HCT116 (cell line): Measurements from ENCODE around the gene CCDC88C. TPM values are rescaled to one million over a fixed set of nuclear protein-coding genes. Genes with fewer than 3 reads are reported as not detected.

ENCODE experiments used
- ATAC-seq: fragments of 200-7000 bp; cut with Tn5 transposase; 2 replicates; pipeline ENCODE4 v1.9.1; 2020; ENCODE audit warnings: mild to moderate bottlenecking, moderate library complexity
- BruUV-seq: library from RNA; stranded (reverse); fragments of 400-500 nt; replicated peaks from 2 replicates; lab custom pipeline; 2021; lab: Mats Ljungman, UMichigan
- CTCF ChIA-PET: fragments of 300-600 bp; sonication (Branson Sonifier 250); formaldehyde crosslinking; loops from one replicate; lab custom pipeline; 2021; ENCODE audit warnings: antibody characterized with exemption; lab: Charles Lee
- POLR2A ChIA-PET: fragments of 300-600, 350-600 bp; sonication (Branson Sonifier 250); formaldehyde crosslinking; loops from one replicate; lab custom pipeline; 2021; ENCODE audit warnings: antibody characterized with exemption; lab: Charles Lee
- RAD21 ChIA-PET, 2 experiments: fragments of 300-600 bp; sonication (Branson Sonifier 250); formaldehyde crosslinking; loops; one replicate each; lab custom pipeline; 2023; ENCODE audit warnings: low total read pairs in 2 of 2; ENCODE audit not compliant: uncharacterized antibody in 2 of 2, unreplicated experiment in 2 of 2, low non-redundant PET in 1 of 2; lab: Charles Lee
- DNase-seq: peaks from one replicate; pipeline ENCODE4 v3.0.0-alpha.2; 2010; ENCODE audit warnings: low read depth, low spot score
- H2AFZ ChIP-seq: fragments of 200-600 bp; shearing (Covaris generic), sonication (generic); 2 replicates; pipeline ENCODE4 v1.6.1; 2017; ENCODE audit warnings: low read depth, mixed run types, mixed read lengths, antibody characterized with exemption, low read length; ENCODE audit not compliant: poor library complexity, severe bottlenecking
- H3K27ac ChIP-seq: 2 replicates; pipeline ENCODE4 v1.5.1; 2012; ENCODE audit warnings: low read depth, low read length
- H3K27me3 ChIP-seq: fragments of 200-600 bp; sonication (generic); 2 replicates; pipeline ENCODE4 v1.6.1; 2016; ENCODE audit warnings: mixed run types, low read length, mixed read lengths; ENCODE audit not compliant: insufficient read depth
- H3K36me3 ChIP-seq, 2 experiments: fragments of 200-500 bp in 1 of 2; fragments of 200-600 bp in 1 of 2; sonication (Bioruptor generic) in 1 of 2; sonication (generic) in 1 of 2; 2 replicates each; pipeline versions ENCODE4 v1.5.1 to v1.6.1; 2014 to 2016; ENCODE audit warnings: low read length in 2 of 2, inconsistent platforms in 1 of 2, mixed read lengths in 1 of 2, mixed run types in 1 of 2; ENCODE audit not compliant: insufficient read depth in 2 of 2, control insufficient read depth in 1 of 2
- H3K4me1 ChIP-seq, 2 experiments: fragments of 200-600 bp in 1 of 2; sonication (generic) in 1 of 2; 2 replicates each; pipeline versions ENCODE4 v1.5.1 to v1.6.1; 2012 to 2017; ENCODE audit warnings: low read length in 2 of 2, inconsistent platforms in 1 of 2, mild to moderate bottlenecking in 1 of 2, mixed read lengths in 1 of 2, mixed run types in 1 of 2, moderate library complexity in 1 of 2; ENCODE audit not compliant: insufficient read depth in 2 of 2, control insufficient read depth in 1 of 2
- H3K4me2 ChIP-seq: fragments of 200-600 bp; sonication (generic); 2 replicates; pipeline ENCODE4 v1.6.1; 2017; ENCODE audit warnings: mixed run types, low read length, mixed read lengths
- H3K4me3 ChIP-seq, 2 experiments: fragments of 200-600 bp in 1 of 2; sonication (generic) in 1 of 2; replicated peaks in 1 of 2; 2 replicates each; pipeline ENCODE4 v1.5.1; 2011 to 2016; ENCODE audit warnings: low read length in 2 of 2, control low read depth in 1 of 2, low read depth in 1 of 2, mild to moderate bottlenecking in 1 of 2, mixed read lengths in 1 of 2, mixed run types in 1 of 2
- H3K79me2 ChIP-seq: fragments of 200-600 bp; sonication (generic); 2 replicates; pipeline ENCODE4 v1.6.1; 2017; ENCODE audit warnings: mild to moderate bottlenecking, mixed run types, low read length, moderate library complexity, mixed read lengths; ENCODE audit not compliant: insufficient read depth
- H3K9ac ChIP-seq: fragments of 200-600 bp; sonication (generic); 2 replicates; pipeline ENCODE4 v1.6.1; 2016; ENCODE audit warnings: low read length, mixed read lengths
- H3K9me2 ChIP-seq: fragments of 200-600 bp; sonication (generic), shearing (Covaris generic); 2 replicates; pipeline ENCODE4 v1.6.1; 2017; ENCODE audit warnings: mixed run types, mild to moderate bottlenecking, moderate library complexity; ENCODE audit not compliant: insufficient read depth
- H3K9me3 ChIP-seq, 2 experiments: fragments of 200-500 bp in 1 of 2; fragments of 200-600 bp in 1 of 2; sonication (Bioruptor generic) in 1 of 2; sonication (generic) in 1 of 2; 2 replicates each; pipeline ENCODE4 v1.6.1; 2014 to 2017; ENCODE audit warnings: low read length in 2 of 2, mixed read lengths in 2 of 2, inconsistent platforms in 1 of 2, low read depth in 1 of 2, mild to moderate bottlenecking in 1 of 2, mixed run types in 1 of 2, moderate library complexity in 1 of 2; ENCODE audit not compliant: control insufficient read depth in 1 of 2, insufficient read depth in 1 of 2
- H4K20me1 ChIP-seq: fragments of 200-600 bp; sonication (generic), shearing (Covaris generic); 2 replicates; pipeline ENCODE4 v1.6.1; 2017; ENCODE audit warnings: mixed run types, mild to moderate bottlenecking, moderate library complexity; ENCODE audit not compliant: insufficient read depth
- CBX3 ChIP-seq: IDR thresholded peaks from 2 replicates; pipeline ENCODE4 v1.6.1; 2012; ENCODE audit warnings: low read depth
- CEBPB ChIP-seq: IDR thresholded peaks from 2 replicates; pipeline ENCODE4 v1.6.1; 2012; ENCODE audit warnings: low read depth
- EGR1 ChIP-seq: IDR thresholded peaks from 2 replicates; pipeline ENCODE4 v1.6.1; 2012; ENCODE audit warnings: low read depth
- ELF1 ChIP-seq: IDR thresholded peaks from 2 replicates; pipeline ENCODE4 v1.6.1; 2012; ENCODE audit warnings: low read depth, borderline replicate concordance
- EZH2 ChIP-seq: fragments of 200-600 bp; sonication (generic); IDR thresholded peaks from 2 replicates; pipeline ENCODE4 v1.6.1; 2017; ENCODE audit warnings: antibody characterized with exemption, mixed run types
- EZH2phosphoT487 ChIP-seq: fragments of 200-600 bp; IDR thresholded peaks from 2 replicates; pipeline ENCODE4 v1.6.1; 2018; ENCODE audit warnings: antibody characterized with exemption, borderline replicate concordance
- FOSL1 ChIP-seq: IDR thresholded peaks from 2 replicates; pipeline ENCODE4 v1.6.1; 2012; ENCODE audit warnings: low read depth
- JUND ChIP-seq: IDR thresholded peaks from 2 replicates; pipeline ENCODE4 v1.6.1; 2012
- POLR2A ChIP-seq: IDR thresholded peaks from 2 replicates; pipeline ENCODE4 v1.7.0; 2011; ENCODE audit warnings: borderline replicate concordance; ENCODE audit not compliant: insufficient read depth, insufficient read length; ENCODE audit errors: extremely low read depth
- POLR2AphosphoS5 ChIP-seq: IDR thresholded peaks from 2 replicates; pipeline ENCODE4 v1.6.1; 2011; ENCODE audit warnings: mild to moderate bottlenecking, low read depth, low read length, moderate library complexity
- RAD21 ChIP-seq: IDR thresholded peaks from 2 replicates; pipeline ENCODE4 v1.6.1; 2012; ENCODE audit warnings: low read depth, mild to moderate bottlenecking
- SIN3A ChIP-seq: IDR thresholded peaks from 2 replicates; pipeline ENCODE4 v1.6.1; 2012; ENCODE audit warnings: low read depth
- SP1 ChIP-seq: IDR thresholded peaks from 2 replicates; pipeline ENCODE4 v1.6.1; 2012; ENCODE audit warnings: low read depth
- SRF ChIP-seq: IDR thresholded peaks from 2 replicates; pipeline ENCODE4 v1.6.1; 2012; ENCODE audit warnings: low read depth
- TCF7L2 ChIP-seq: IDR thresholded peaks from 2 replicates; pipeline ENCODE4 v1.7.0; 2011; ENCODE audit warnings: borderline replicate concordance, inconsistent platforms; ENCODE audit not compliant: insufficient read depth, insufficient read length; ENCODE audit errors: extremely low read depth
- YY1 ChIP-seq: IDR thresholded peaks from 2 replicates; pipeline ENCODE4 v1.6.1; 2011; ENCODE audit warnings: low read length, low read depth, moderate library complexity, mild to moderate bottlenecking; ENCODE audit not compliant: insufficient replicate concordance; ENCODE audit errors: extremely low read depth
- ZFX ChIP-seq: fragments of 450-650 bp; IDR thresholded peaks from 2 replicates; pipeline ENCODE4 v1.6.1; 2017
- ZNF274 ChIP-seq: fragments of 200-500 bp; sonication (Bioruptor generic); IDR thresholded peaks from 2 replicates; pipeline ENCODE4 v1.6.1; 2014; ENCODE audit warnings: mild to moderate bottlenecking, low read depth, low read length, inconsistent platforms
- intact Hi-C: fragments of 100-400 bp; cut with micrococcal nuclease; formaldehyde crosslinking; loops from 2 replicates; pipeline ENCODE4 v1.10.0; 2022
- total RNA-seq: library from RNA; stranded (reverse); gene quantifications from one replicate; pipeline ENCODE4 v1.2.1, GENCODE V29; 2021; ENCODE audit not compliant: unreplicated experiment
- TF ChIP-seq, protein P1 (sequence below), 3 experiments: fragments of 200-600 bp in 1 of 3; sonication (generic) in 1 of 3; IDR thresholded peaks in 2 of 3; conservative IDR thresholded peaks in 1 of 3; 2 replicates each; pipeline ENCODE4 v1.5.1; 2012 to 2017; ENCODE audit warnings: low read depth in 2 of 3, low read length in 2 of 3, antibody characterized with exemption in 1 of 3, borderline replicate concordance in 1 of 3, control low read depth in 1 of 3, mild to moderate bottlenecking in 1 of 3, mixed read lengths in 1 of 3, mixed run types in 1 of 3, moderate library complexity in 1 of 3; ENCODE audit not compliant: insufficient read depth in 1 of 3
- TF ChIP-seq, protein P2 (sequence below): IDR thresholded peaks from 2 replicates; pipeline ENCODE4 v1.6.1; 2012

Gene CCDC88C
- total RNA-seq, 1 experiment from 2014 or later = 20.8 TPM

DNA sequence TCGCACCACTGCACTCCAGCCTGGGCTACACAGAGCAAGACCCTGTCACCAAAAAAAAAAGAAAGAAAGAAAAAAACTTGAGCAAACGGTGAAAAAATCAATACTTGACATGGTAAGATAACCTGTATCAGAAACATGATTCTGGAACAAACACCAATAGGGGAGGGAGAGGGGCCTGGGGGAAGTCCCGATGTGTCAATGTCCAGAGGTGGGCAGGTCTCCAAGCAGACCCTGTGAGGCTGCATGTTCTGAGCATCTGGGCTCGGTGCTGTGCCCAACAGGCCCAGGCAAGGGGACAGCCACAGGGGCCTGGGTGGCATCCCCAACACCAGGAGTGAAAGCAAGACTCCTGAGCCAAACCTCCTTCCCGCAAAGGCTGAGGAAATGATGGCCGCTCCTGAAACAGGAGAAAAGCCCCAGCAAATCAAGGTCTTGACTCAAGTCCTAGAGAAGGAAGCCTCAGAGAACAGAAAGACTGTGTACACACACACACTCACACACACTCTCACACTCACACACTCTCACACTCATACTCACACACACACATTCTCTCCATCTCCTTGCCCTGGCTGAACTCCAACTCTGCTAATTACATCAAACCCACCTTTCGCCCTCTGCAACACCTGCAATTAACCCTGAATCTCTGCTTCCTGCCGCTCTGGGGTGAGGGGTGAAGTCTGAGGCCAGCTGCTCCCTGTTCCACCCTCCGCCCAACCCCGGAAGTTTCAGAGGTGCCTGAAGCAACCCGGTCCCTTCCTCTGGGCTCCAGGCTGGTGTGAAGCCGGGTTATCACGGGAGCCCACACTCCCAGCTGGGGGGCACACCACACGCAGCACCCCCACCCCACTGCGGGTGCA, 20.4 kb downstream of the CCDC88C start:
- no peak overlapping the region for H3K9ac ChIP-seq

DNA sequence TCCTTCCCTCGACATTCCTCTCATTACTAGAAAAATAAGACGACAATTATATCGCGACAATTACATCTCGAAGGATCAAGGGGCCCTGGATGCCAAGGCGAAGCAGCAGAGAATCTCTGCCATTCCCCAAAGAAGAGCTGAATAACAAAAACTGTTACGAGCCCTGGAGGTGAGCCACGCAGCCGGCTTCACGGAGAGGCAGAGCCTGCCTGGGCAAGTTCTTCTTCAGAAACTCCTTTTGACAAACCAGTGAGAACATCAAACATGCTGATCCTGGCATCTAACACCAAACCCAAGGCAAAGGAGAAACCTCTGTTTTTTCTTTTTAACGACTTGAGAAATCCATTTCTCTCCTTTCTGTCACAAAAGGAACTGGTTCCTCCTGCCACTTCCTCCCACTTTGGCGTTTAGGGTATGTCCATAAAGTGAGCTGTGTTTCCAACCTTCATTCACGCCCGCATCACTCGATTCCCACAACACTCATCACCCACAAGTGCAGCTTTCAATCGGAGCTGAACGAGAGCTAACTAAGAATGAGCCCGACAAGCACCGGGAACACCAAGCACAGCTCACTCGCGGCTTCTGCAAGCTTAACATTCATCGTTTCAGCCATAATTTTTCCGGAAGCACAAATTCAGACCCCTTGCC, 21.5 kb downstream of the CCDC88C start:
- Histone ChIP-seq H3K9me3 (no peaks in the 10 kb centered on the region), H3K36me3 (no peaks in the 10 kb centered on the region), H3K4me3 (no peak overlapping the region), H3K27ac (no peak overlapping the region), H3K4me1 (no peaks in the 10 kb centered on the region), H3K4me2 (no peak overlapping the region), H2AFZ (no peak overlapping the region), H3K9ac (no peak overlapping the region), H3K9me2 (no peaks in the 10 kb centered on the region), H4K20me1 (no peaks in the 10 kb centered on the region), H3K27me3 (no peaks in the 10 kb centered on the region), H3K79me2 (peaks cover 16% of the 10 kb centered on the region)
- POLR2A ChIA-PET = no interaction called here
- DNase-seq = no peak
- ATAC-seq = no peak
- BruUV-seq = no TSS peak
- intact Hi-C loops = no loop called here
- CTCF ChIA-PET = no interaction called here
- RAD21 ChIA-PET = no interaction called here
- no peak for TF ChIP-seq SIN3A
- TF ChIP-seq POLR2AphosphoS5 = no peak
- TF ChIP-seq ZFX = no peak
- TF ChIP-seq EZH2phosphoT487 = no peak
- TF ChIP-seq, protein P1, sequence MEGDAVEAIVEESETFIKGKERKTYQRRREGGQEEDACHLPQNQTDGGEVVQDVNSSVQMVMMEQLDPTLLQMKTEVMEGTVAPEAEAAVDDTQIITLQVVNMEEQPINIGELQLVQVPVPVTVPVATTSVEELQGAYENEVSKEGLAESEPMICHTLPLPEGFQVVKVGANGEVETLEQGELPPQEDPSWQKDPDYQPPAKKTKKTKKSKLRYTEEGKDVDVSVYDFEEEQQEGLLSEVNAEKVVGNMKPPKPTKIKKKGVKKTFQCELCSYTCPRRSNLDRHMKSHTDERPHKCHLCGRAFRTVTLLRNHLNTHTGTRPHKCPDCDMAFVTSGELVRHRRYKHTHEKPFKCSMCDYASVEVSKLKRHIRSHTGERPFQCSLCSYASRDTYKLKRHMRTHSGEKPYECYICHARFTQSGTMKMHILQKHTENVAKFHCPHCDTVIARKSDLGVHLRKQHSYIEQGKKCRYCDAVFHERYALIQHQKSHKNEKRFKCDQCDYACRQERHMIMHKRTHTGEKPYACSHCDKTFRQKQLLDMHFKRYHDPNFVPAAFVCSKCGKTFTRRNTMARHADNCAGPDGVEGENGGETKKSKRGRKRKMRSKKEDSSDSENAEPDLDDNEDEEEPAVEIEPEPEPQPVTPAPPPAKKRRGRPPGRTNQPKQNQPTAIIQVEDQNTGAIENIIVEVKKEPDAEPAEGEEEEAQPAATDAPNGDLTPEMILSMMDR (IDR thresholded peaks at IDR 0.05 in 2 of 3, conservative IDR thresholded peaks at IDR 0.05 in 1 of 3; ENCODE audit: borderline replicate concordance in 1 of 3, insufficient read depth in 1 of 3, low read depth in 2 of 3, low read length in 2 of 3) = no peak
- TF ChIP-seq CEBPB = no peak
- no peak for TF ChIP-seq CBX3
- no peak for TF ChIP-seq YY1
- no peak for TF ChIP-seq ELF1
- TF ChIP-seq FOSL1 = no peak
- TF ChIP-seq POLR2A = no peak
- no peak for TF ChIP-seq RAD21
- TF ChIP-seq SP1 = no peak
- TF ChIP-seq SRF = no peak
- no peak for TF ChIP-seq EGR1

More for the DNA sequence above, 20.4 kb downstream of the CCDC88C start:
- ChIA-PET POLR2A (no interaction called here), RAD21 (no interaction called here), CTCF (no interaction called here)
- Histone ChIP-seq H3K9me2 (no peaks in the 10 kb centered on the region), H3K27ac (no peak overlapping the region), H3K4me2 (no peak overlapping the region), H3K27me3 (no peaks in the 10 kb centered on the region), H2AFZ (no peak overlapping the region), H3K9me3 (no peaks in the 10 kb centered on the region), H4K20me1 (no peaks in the 10 kb centered on the region), H3K4me1 (no peaks in the 10 kb centered on the region), H3K79me2 (peaks cover 19% of the 10 kb centered on the region), H3K4me3 (no peak overlapping the region), H3K36me3 (no peaks in the 10 kb centered on the region)
- no peak for TF ChIP-seq EZH2phosphoT487
- no peak for TF ChIP-seq JUND
- no peak for TF ChIP-seq POLR2A
- no peak for TF ChIP-seq POLR2AphosphoS5
- TF ChIP-seq RAD21 = no peak
- TF ChIP-seq, protein P2, sequence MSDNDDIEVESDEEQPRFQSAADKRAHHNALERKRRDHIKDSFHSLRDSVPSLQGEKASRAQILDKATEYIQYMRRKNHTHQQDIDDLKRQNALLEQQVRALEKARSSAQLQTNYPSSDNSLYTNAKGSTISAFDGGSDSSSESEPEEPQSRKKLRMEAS = no peak
- TF ChIP-seq EZH2 = no peak
- TF ChIP-seq SIN3A = no peak
- TF ChIP-seq ZNF274 = no peak
- TF ChIP-seq ELF1 = no peak
- no peak for TF ChIP-seq TCF7L2
- no peak for TF ChIP-seq ZFX
- DNase-seq = no peak
- intact Hi-C loops = no loop called here
- ATAC-seq = no peak
- BruUV-seq = no TSS peak
